Bone marrow (tissue), 2 donors: ENCODE data around the gene AJAP1.

Source experiments
- DNase-seq, 2 donors: peaks; one replicate each; lab custom pipeline; 2025; lab: John Stamatoyannopoulos, UW

AJAP1 gene

DNA sequence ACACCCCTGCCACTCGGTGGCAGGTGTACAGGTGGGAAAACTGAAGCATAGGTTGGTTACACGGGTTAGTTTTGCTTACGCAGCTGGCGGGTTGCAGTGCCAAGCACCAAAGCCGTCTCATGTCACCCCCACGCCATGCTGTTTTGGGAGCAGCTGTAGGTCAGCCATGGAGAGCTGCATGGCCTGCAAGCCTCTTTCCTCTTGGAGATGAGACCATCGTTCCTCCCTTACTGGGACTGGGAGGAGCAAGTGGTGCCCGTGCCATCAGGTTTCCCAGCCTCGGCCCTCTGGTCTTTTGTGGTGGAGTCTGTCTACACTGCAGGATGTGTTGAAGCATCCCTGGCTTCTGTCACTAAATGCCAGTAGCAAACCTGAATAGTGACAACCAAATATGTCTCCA is 46.9 kb downstream of the AJAP1 start:
- no peak for DNase-seq

GRCh38 chr1:4702464-4702863 is 48.1 kb downstream of the AJAP1 start:
- DNase-seq: no peak

DNA sequence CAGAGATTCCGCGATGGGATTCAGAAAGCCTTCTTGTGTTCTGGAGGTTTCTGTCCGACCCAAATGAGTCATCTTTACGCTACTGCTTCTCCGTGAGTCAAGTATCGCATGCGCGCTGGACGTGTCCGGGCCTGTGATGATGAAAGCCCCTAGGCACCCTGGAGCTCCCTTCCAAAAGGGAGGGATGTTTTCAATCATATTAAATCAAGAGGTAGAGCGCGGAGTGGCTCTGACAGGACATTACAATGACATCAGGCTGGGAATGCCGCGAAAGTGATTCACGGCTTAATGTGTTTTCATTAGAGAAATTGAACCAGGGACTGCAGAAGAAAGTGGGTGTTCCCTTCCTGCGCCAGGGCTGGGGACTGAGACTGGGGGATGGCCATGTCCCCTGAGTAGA is 48.5 kb downstream of the AJAP1 start:
- no peak for DNase-seq

DNA sequence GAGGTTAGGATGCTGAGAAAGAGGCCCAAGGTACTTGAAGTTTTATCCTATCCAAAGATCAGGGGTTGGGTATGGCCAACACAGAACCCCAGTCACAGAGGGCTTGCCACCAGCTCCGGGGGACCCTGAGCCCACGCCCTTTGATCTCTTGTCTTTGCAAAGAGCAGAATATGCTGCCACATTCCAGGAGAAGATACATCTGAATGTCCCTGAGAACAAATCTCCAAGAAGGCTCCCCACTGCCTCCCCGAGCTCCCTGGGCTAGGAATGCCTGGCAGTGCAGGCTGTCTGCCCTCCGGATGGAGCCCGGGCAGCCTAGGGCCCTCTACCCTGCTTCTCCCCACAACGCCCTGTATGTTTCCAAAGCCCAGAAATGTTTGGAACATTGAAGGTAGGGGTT is 49.2 kb downstream of the AJAP1 start:
- DNase-seq: no peak

DNA sequence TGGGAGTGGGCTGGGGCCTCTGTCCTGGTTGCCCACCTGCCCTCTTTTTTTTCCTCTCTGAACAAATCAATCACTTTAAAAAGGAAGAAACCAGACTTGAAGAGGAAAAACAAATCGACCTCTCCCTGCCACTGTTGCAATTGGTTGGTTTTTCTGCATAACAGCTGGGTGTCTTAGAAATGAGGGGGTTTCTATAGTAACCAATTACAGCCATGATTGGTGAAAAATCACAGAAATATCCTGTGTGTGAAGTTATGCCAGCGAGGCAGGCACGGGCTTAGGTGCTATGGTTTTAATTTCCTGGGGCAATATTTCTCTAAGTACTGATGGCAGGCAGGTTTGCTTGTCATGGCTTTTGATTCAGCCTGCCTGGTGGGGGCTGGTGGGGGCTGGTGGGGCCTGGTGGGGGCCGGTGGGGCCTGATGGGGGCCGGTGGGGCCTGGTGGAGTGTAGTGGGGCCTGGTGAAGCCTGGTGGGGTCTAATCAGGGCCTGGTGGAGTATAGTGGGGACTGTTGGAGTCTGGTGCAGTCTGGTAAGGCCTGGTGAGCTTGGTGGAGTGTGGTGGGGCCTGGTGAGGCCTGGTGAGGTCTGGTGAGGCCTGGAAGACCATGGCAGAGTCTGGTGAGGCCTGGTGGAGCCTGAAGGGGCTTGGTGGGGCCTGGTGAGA is 54.6 kb downstream of the AJAP1 start:
- no peak for DNase-seq

- no peak for DNase-seq
These were observed 55.2 kb downstream of the AJAP1 start for GRCh38 chr1:4709641-4710040.

- DNase-seq: no peak
These were observed 56.4 kb downstream of the AJAP1 start for GRCh38 chr1:4710592-4711415.

- no peak for DNase-seq
These were observed 57.2 kb downstream of the AJAP1 start for GRCh38 chr1:4711416-4712275.

GRCh38 chr1:4713669-4714068 is 59.3 kb downstream of the AJAP1 start:
- no peak for DNase-seq

GRCh38 chr1:4716406-4716805 is 62.0 kb downstream of the AJAP1 start:
- no peak for DNase-seq

DNA sequence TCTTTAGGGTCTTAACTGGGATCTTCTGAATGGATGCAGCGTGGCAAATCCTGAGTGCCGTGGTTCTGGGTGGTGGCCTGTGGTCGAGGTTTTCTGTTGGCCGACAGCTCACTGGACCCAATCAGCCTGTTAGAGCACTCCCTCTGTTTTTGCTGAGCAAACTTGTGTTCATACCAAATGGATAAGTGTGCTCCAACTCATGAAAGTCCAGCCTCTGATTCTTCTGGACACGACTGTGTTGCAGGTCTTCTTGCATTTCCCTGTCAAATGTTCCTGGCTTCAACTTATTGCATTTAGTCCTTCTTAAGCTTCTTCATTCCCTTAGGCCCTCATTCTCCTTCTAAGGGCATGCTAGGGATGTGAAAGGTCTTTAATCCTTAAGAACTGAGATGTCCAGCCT is 63.7 kb downstream of the AJAP1 start:
- DNase-seq: no peak

- no peak for DNase-seq
These were observed 68.7 kb downstream of the AJAP1 start for GRCh38 chr1:4723106-4723505.

GRCh38 chr1:4724001-4724400 is 69.6 kb downstream of the AJAP1 start:
- DNase-seq: no peak

DNA sequence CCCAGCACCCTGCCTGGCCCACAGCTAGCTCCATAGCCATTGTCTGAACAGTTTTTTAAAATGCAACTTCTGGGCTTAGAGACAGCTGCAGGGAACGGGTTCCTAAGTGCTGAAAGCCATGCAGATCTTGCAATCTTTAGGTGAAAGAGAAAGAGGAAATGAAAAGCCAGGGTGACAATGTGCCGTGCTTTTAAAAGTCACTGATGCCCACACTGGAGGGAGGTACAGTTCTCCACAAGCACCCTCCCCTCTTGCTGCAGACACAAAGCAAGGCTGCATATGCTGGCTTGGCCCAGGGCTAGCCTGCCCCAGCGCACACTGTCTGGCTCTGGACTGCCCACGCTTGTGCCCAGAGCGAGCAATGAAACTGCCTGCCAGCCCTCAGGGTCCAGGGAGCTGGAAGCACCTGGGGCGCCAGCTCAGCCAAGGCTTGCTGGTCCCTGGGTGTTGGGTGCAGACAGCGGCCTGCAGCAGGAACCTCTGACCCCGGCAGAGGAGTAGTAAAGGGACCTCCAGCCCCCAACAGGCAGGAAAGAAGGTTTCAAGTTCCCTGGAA is 70.4 kb downstream of the AJAP1 start:
- DNase-seq: no peak

- DNase-seq: no peak
These were observed 71.0 kb downstream of the AJAP1 start for GRCh38 chr1:4725416-4725815.

DNA sequence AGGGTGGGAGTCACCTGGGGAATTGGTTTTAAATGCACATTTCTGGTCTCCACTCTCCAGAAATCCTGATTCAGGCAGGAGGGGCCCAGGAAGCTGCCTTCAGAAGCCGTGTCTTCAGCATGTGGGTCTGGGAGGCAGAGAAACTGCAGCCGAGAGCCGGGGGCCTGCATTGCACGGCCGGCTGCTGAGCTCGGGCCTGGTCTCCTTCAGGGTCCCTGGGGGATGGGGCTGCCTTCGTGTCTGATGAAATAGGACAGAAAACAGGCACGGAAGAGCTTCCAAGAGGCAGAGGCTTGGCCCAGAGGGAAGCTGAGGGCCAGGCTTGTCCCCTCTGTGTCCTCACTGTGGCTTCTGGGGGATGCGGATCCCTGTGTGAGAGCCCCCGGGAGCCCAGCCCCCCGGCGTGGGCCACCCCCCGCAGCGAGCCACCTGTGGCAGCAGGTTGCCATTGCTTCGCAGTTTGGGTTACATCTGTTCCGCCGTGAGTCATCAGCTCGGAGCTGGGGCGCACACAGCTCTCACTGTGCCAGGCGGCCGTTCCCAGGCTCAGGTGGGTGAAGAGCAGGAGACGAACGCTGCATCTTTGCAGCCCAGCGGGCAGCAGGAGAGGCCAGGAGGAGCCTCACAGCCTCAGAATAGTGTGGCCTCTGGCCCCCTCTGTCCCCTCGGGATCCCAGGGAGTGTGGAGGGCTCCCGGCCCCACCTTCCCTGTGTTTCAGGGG is 72.4 kb downstream of the AJAP1 start:
- no peak for DNase-seq

GRCh38 chr1:4728319-4729089 is 74.1 kb downstream of the AJAP1 start:
- no peak for DNase-seq

- DNase-seq: no peak
These were observed 74.7 kb downstream of the AJAP1 start for GRCh38 chr1:4729090-4729471.

DNA sequence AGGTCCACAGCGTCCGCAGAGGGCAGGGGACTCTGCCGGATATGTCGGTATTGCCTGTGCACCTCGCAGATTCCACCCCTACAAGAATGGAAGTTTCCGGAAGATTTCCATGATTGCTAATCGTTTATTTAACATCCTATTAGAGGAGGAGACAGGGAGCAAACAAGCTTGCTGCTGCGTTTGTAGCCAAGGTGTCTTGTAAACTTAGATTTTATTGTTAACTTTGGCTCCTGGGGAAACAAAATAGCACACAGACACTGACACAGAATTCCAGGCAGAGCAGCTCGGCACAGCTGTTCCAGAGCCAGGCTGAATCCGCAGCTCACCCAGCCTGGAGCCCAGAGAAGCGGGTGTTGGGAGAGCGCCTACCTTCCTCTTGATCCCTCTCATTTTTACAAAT is 75.7 kb downstream of the AJAP1 start:
- no peak for DNase-seq

- no peak for DNase-seq
These were observed 79.2 kb downstream of the AJAP1 start for GRCh38 chr1:4733446-4734177.
